GM21529 (cell line): Measurements from ENCODE around the gene ZNF341.

Source experiments
- ATAC-seq: cut with Tn5 transposase; IDR thresholded peaks from one replicate; pipeline ENCODE4 v1.9.1; 2021; ENCODE audit not compliant: unreplicated experiment

The ZNF341 gene

DNA sequence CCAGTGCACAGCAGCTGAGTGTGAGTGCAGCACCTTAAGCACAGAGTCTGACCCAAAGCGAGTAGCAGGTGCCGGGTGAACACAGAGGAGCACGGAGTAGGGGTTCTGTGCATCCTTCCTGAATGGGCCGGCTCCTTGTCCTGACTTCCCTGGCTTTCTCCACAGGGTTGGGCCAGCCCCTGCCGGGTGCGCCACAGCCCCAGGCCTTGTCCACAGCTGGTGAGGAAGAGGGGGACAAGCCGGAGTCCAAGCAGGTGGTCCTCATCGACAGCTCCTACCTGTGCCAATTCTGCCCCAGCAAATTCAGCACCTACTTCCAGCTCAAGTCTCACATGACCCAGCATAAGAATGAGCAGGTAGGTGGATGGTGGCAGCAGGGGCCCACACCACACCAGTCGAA lies 34.9 kb downstream of the ZNF341 start:
- ATAC-seq: no peak

- ATAC-seq: no peak
These were observed 36.0 kb downstream of the ZNF341 start for GRCh38 chr20:33767777-33768138.

DNA sequence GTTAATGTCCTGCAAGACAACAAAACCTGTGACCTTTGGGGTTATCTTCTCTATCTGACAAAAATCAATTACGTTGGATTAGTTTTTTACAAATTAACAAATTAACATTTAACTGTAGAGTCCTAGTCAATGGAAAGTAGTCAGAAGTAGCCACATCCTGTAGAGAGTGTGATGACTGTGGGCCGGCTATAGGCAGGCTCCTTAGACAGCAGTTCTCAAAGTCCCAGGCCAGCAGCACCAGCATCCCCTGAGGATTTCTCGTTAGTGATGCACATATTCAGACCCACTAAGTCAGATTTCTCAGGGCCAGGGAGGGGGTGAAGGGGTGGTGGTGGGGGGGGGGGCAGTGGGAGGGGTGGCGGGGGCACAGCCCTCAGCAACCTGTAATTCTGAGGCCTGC lies 37.2 kb downstream of the ZNF341 start:
- no peak for ATAC-seq

- no peak for ATAC-seq
These were observed 38.2 kb downstream of the ZNF341 start for GRCh38 chr20:33770005-33770404.

- ATAC-seq: no peak
These were observed 40.1 kb downstream of the ZNF341 start for GRCh38 chr20:33771938-33772337.

DNA sequence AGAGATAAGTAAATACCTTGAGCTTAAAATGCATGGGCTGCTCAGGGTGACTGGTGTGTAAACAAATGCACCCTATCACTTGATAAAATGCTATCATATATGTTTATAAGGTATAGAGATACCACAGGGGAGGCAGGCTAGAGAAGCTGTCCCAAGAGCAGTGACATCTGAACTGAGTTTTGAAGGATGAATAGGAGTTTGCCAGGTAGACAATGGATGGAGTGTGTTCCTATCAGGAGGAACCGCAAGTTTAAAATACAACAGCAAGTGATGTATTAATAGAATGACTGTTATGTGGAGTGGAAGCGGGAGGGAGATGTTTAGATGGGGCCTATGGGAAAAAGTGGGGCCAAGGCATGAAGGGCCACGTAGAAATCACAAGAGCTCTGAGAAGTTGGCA lies 40.6 kb downstream of the ZNF341 start:
- no peak for ATAC-seq

DNA sequence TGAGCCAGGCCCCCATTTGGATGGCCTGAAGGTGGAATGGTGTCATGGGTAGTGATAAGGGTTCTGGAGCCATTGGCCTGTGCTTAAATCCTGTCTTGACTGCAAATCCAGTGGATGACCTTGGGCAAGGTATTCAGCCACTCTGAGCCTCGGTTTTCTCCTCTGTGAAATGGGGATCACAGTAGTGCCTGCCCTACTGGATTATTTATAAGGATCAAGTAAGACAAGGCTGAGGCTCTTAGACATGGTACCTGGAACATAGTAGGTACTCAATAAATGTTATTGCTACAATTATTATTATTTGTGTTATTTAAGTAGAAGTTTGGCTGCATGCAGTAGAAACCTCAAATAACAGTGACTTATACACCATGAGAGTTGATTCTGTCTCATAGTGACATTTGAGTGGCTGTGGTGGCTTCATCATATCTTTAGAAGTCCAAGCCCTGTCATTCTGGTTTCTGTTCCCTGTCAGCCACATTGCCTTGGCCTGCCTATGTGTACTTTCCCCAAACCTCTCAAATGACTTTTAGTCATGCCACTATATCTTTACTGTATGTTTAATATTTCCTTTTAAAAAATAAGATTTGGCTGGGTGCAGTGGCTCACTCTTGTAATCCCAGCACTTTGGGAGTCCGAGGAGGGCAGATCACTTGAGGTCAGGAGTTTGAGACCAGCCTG lies 41.8 kb downstream of the ZNF341 start:
- ATAC-seq: peak; percentile 53

DNA sequence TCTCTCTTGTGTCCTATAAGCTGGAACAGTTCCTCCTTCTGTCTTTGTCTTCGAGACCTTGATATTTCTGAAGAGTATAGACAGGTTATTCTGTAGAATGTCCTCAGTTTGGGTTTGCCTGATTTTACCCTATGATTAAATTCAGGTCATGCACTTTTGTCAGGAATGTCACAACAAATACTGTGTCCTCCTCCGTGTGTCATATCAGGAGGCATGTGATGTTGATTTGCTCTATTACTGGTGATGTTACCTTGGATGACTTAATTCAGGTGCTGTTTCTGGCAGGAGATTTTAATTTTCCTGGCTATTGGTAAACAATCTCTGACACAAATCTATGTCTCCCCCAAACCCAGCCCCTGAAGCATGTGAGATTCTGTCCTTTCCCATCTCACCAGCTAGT lies 46.0 kb downstream of the ZNF341 start:
- no peak for ATAC-seq

DNA sequence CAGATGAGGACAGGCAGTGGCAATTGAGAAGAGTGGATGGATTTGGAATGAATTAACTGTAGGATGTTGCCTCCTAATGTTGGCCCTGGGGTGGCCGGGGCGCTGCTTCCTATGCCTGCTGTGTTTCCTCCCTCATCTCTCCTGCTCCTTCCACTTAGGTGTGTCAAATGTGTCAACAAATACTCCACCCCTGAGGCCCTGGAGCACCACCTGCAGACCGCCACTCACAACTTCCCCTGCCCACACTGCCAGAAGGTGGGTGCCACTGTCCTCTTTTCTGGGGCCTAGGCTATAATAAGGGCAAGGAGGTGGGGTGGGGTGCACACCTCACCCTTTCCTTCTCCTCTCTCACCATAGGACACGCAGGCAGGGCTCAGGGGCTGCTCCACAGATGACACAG lies 49.3 kb downstream of the ZNF341 start:
- no peak for ATAC-seq

GRCh38 chr20:33781945-33782344 lies 50.1 kb downstream of the ZNF341 start:
- ATAC-seq: no peak

DNA sequence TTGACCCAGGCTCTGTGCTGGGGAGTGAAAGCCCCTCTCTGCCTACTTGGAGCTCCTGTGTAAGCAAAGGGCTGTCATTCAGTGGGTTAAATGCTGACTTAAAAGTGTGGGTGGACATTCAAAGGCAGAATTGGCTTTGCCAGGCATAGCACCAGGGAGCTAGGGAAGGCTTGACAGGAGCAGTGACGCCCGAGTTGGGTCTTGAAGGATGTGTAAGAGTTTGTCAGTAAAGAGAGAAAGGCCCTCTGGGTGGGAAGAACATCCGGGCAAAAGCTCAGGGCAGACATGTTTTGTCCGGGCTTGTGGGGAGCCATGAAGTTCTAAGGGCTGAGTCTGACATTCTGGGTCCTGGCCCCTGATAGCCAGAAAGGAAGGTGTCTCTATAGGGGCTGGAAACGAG lies 51.5 kb downstream of the ZNF341 start:
- ATAC-seq: no peak

DNA sequence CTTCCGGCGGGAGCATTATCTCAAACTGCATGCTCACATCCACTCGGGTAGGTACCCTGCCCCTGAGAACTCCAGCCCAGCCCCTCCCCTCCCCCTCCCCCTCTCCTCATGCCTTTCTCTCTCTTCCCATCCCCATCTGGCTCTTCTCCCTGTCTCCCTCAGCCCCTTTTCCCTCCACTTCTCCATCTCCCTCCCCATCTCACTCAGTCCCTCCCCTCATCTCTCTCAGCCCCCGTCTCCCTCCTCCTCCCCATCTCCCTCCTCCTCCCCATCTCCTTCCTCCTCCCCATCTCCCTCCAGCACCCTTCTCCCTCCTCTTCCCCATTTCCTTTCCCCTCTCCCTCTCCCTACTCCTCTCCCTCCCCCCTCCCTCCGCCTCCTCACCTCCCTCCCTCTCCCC lies 52.0 kb downstream of the ZNF341 start:
- ATAC-seq: no peak

DNA sequence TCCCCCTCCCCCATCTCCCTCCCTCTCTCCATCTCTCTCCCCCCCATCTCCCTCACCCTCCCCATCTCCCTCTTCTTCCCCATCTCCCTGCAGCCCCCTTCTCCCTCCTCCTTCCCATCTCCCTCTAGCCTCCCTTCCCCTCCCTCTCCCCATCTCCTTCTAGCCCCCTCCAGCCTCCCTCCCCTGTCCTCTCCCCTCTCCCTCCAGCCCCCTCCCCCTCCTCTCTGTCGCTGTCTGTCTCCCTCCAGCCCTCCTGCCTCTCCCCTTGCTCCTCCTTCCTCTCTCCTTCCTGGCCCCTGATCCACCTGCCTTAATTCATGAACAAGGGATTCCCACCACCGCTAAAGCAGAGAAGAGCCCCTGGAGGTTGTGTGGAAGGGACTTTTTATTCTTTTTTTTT lies 52.4 kb downstream of the ZNF341 start:
- ATAC-seq: no peak

DNA sequence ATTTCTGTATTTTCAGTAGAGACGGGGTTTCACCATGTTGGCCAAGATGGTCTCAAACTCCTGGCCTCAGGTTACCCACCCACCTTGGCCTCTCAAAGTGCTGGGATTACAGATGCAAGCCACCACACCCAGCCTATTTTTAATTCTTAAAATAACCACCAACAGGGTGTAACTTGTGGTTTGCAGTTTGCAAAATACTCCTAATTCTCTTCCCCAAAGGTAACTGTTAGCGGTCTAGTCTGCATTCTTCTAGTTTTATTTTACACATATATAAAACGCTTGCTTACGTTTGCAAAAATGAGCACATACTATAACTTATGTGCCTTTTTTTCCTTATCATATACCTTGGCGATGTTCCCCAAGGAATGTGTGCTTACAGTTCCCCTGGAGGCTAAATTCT lies 53.7 kb downstream of the ZNF341 start:
- no peak for ATAC-seq

DNA sequence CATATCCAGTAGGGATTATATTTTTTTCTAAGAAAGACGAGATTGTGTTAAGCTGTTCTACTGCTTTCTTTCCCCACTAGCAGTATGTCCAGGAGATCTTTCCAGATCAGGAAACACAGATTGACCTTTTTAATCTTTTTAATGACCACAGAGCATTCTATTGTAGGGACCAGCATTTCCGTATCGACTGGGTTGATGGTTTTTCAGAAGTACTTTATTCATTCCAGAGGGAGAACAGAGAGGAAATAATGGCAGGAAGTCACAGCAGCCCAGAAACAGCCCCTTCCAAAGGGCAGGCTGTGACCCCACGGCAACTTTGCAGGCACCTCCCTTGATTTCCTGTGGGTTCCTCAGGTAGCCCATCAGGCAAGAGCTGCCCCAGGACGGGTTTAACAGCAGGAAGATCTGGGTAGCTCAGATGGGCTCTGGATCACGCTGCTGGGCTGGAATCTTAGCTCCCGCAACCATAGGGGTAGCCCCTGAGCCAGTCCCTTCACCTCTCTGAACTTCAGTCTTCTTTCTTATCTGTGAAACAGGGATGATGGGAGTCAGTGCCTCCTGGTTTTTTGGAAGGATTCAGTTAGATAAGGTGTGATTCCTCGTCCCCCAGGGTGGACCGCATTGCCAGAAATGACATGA lies 55.6 kb downstream of the ZNF341 start:
- ATAC-seq: no peak

GRCh38 chr20:33788351-33789049 lies 56.7 kb downstream of the ZNF341 start:
- ATAC-seq: no peak

DNA sequence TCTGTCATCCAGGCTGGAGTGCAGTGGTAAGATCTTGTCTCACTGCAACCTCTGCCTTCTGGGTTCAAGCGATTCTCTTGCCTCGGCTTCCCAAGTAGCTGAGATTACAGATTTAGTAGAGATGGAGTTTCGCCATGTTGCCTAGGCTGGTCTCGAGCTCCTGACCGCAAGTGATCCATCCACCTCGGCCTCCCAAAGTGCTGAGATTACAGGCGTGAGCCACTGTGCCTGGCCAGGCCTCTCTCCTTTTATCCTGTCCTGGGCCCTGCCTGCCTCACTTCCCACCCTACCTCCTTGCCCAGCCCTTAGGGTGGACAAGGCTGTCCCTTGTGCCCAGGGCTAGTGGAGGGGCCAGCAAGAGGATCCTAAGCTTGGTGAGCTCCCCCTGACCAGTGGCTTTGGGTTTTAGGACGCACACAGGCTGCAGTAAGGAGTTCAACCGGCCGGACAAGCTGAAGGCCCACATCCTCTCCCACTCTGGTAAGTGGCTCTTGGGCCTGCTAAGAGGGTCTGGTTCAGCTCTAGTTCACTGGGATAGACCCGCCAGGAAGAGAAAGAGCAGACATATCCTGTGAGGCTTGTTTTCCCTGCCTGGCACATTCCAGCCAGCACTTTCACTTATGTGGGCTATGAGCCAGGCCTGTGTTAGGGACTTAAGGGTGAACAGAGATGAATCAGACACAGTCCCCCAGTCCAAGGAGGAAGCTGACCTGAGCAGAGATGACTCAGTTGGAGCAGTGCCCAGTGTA lies 57.5 kb downstream of the ZNF341 start:
- no peak for ATAC-seq

GRCh38 chr20:33789858-33790182 lies 58.0 kb downstream of the ZNF341 start:
- no peak for ATAC-seq

- ATAC-seq: no peak
These were observed 58.8 kb downstream of the ZNF341 start for GRCh38 chr20:33790566-33790965.

- no peak for ATAC-seq
These were observed 59.2 kb downstream of the ZNF341 start for GRCh38 chr20:33791021-33791420.

- no peak for ATAC-seq
These were observed 59.7 kb downstream of the ZNF341 start for GRCh38 chr20:33791540-33791939.
